ENCODE data around the gene CHST8.

GRCh38 chr19:33749619-33750175 lies 127.9 kb downstream of the CHST8 start:
- TF ChIP-seq, protein P1, sequence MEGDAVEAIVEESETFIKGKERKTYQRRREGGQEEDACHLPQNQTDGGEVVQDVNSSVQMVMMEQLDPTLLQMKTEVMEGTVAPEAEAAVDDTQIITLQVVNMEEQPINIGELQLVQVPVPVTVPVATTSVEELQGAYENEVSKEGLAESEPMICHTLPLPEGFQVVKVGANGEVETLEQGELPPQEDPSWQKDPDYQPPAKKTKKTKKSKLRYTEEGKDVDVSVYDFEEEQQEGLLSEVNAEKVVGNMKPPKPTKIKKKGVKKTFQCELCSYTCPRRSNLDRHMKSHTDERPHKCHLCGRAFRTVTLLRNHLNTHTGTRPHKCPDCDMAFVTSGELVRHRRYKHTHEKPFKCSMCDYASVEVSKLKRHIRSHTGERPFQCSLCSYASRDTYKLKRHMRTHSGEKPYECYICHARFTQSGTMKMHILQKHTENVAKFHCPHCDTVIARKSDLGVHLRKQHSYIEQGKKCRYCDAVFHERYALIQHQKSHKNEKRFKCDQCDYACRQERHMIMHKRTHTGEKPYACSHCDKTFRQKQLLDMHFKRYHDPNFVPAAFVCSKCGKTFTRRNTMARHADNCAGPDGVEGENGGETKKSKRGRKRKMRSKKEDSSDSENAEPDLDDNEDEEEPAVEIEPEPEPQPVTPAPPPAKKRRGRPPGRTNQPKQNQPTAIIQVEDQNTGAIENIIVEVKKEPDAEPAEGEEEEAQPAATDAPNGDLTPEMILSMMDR (conservative IDR thresholded peaks at IDR 0.05; ENCODE audit: low read length): no peak
- no peak for TF ChIP-seq EZH2phosphoT487 (IDR thresholded peaks at IDR 0.05; ENCODE audit: borderline replicate concordance)

Data from Loucy (cell line).